ENCODE data around the gene MAP3K13.

The MAP3K13 gene

GRCh38 chr3:185320949-185321348 is 42.0 kb upstream of the MAP3K13 start:
- TF ChIP-seq CTCF (IDR thresholded peaks at IDR 0.05; ENCODE audit: low read depth, low read length, missing control alignments) = no peak
- H3K4me3 ChIP-seq (ENCODE audit: low read depth, low read length) = no peak overlapping the region
- no peak for DNase-seq (ENCODE audit: low read depth)

GRCh38 chr3:185322101-185322719 is 40.7 kb upstream of the MAP3K13 start:
- no peak for DNase-seq (ENCODE audit: low read depth)
- no peak for TF ChIP-seq CTCF (IDR thresholded peaks at IDR 0.05; ENCODE audit: low read depth, low read length, missing control alignments)
- no peak overlapping the region for H3K4me3 ChIP-seq (ENCODE audit: low read depth, low read length)

- TF ChIP-seq CTCF (IDR thresholded peaks at IDR 0.05; ENCODE audit: low read depth, low read length, missing control alignments) = no peak
- no peak for DNase-seq (ENCODE audit: low read depth)
- H3K4me3 ChIP-seq (ENCODE audit: low read depth, low read length) = no peak overlapping the region
Measured at GRCh38 chr3:185325946-185326791, 36.8 kb upstream of the MAP3K13 start.

DNA sequence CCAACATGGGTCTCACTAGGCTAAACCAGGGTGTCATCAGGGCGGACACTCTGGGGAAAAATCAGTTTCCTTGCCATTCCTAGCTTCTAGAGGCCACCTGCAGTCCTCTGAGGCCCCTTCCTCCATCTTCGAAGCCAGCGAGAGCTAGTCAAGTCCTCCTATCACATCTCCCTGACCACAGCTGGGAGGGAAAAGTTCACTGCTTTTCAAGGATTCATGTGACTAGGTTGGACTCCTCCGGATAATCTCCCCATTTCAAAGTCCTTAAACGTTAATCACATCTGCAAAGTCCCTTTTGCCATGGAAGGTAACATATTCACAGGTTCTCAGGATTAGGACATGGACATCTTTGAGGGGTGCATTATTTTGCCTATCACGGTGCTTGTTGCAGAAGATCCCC is 35.9 kb upstream of the MAP3K13 start:
- no peak overlapping the region for H3K4me3 ChIP-seq (ENCODE audit: low read depth, low read length)
- no peak for DNase-seq (ENCODE audit: low read depth)
- TF ChIP-seq CTCF (IDR thresholded peaks at IDR 0.05; ENCODE audit: low read depth, low read length, missing control alignments) = no peak

- no peak for DNase-seq (ENCODE audit: low read depth)
- no peak for TF ChIP-seq CTCF (IDR thresholded peaks at IDR 0.05; ENCODE audit: low read depth, low read length, missing control alignments)
- no peak overlapping the region for H3K4me3 ChIP-seq (ENCODE audit: low read depth, low read length)
Measured at GRCh38 chr3:185328324-185329004, 34.5 kb upstream of the MAP3K13 start.

DNA sequence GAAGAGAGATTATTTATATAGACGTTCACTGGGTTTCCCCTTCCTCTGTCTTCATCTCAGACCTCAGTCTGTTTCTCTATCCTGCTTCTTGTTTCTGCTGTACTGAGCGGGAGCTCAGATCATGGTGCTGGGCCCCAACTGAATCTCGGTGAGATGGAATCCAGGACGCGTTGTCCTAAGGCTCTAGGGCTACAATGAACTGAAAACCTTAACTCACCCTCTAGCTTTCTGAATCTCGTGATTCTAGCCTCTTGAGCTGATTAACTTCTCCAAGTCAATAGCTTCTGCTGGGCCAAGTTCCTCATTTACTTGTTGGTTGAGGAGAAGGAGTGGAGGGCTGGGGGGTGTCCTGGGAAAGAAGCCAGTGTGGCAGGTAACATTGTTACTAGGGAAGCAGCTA is 32.7 kb upstream of the MAP3K13 start:
- no peak overlapping the region for H3K4me3 ChIP-seq (ENCODE audit: low read depth, low read length)
- no peak for TF ChIP-seq CTCF (IDR thresholded peaks at IDR 0.05; ENCODE audit: low read depth, low read length, missing control alignments)
- DNase-seq (ENCODE audit: low read depth) = no peak

Measured in GM12864 (cell line).